GM19099 (cell line): ENCODE measurements around the gene JMY.

ENCODE experiments used
- POLR2A ChIP-seq: IDR thresholded peaks from 3 replicates; pipeline ENCODE4 v1.6.1; 2011; ENCODE audit warnings: low read depth; ENCODE audit not compliant: insufficient read length; ENCODE audit errors: extremely low read depth

The JMY gene

GRCh38 chr5:79305706-79306105, 69.8 kb downstream of the JMY start:
- TF ChIP-seq POLR2A = no peak

GRCh38 chr5:79318935-79319614, 83.1 kb downstream of the JMY start:
- no peak for TF ChIP-seq POLR2A

- no peak for TF ChIP-seq POLR2A
These were observed 93.5 kb downstream of the JMY start for GRCh38 chr5:79329453-79329852.

GRCh38 chr5:79330071-79330470, 94.1 kb downstream of the JMY start:
- no peak for TF ChIP-seq POLR2A

- TF ChIP-seq POLR2A = no peak
These were observed 98.1 kb downstream of the JMY start for GRCh38 chr5:79333852-79334557.

GRCh38 chr5:79346420-79346824, 110.5 kb downstream of the JMY start:
- TF ChIP-seq POLR2A = no peak

- TF ChIP-seq POLR2A = no peak
These were observed 113.1 kb downstream of the JMY start for GRCh38 chr5:79349047-79349446.

GRCh38 chr5:79349881-79350280, 114.0 kb downstream of the JMY start:
- no peak for TF ChIP-seq POLR2A

GRCh38 chr5:79357398-79357797, 121.5 kb downstream of the JMY start:
- TF ChIP-seq POLR2A = no peak
